Keratinocyte (primary cell): Measurements from ENCODE around the gene TRIM54. TPM values are rescaled to one million over a fixed set of nuclear protein-coding genes. Genes with fewer than 3 reads are reported as not detected.

Experiments used
- DNase-seq: peaks from one replicate; pipeline ENCODE4 v3.0.0-alpha.2; 2011; ENCODE audit warnings: low read depth, missing footprints, low spot score
- FAIRE-seq: peaks from 2 replicates; lab custom pipeline; 2011; peaks lifted over from hg19 to GRCh38; lab: Jason Lieb, UNC
- H2AFZ ChIP-seq: 2 replicates; pipeline ENCODE4 v1.6.0; 2012; ENCODE audit warnings: low read length, control low read depth, inconsistent platforms; ENCODE audit not compliant: control insufficient read depth
- H3K27ac ChIP-seq: 2 replicates; pipeline ENCODE4 v1.5.1; 2011; ENCODE audit warnings: low read length; ENCODE audit not compliant: control insufficient read depth, insufficient read depth
- H3K27me3 ChIP-seq: 3 replicates; pipeline ENCODE4 v1.6.0; 2011; ENCODE audit warnings: low read length; ENCODE audit not compliant: control insufficient read depth, insufficient read depth; ENCODE audit errors: extremely low read depth
- H3K36me3 ChIP-seq, 2 experiments: 2 replicates in 1 of 2; 3 replicates in 1 of 2; pipeline ENCODE4 v1.5.1; 2011; ENCODE audit warnings: low read length in 2 of 2, mild to moderate bottlenecking in 1 of 2; ENCODE audit not compliant: control insufficient read depth in 2 of 2, insufficient read depth in 2 of 2; ENCODE audit errors: extremely low read depth in 1 of 2
- H3K4me1 ChIP-seq: 3 replicates; pipeline ENCODE4 v1.5.1; 2011; ENCODE audit warnings: low read length; ENCODE audit not compliant: control insufficient read depth, insufficient read depth; ENCODE audit errors: extremely low read depth
- H3K4me2 ChIP-seq: 3 replicates; pipeline ENCODE4 v1.6.0; 2011; ENCODE audit warnings: low read depth, low read length; ENCODE audit not compliant: control insufficient read depth, insufficient read depth; ENCODE audit errors: extremely low read depth
- H3K4me3 ChIP-seq, 3 experiments: fragments of 200-600 bp in 1 of 3; sonication (generic) in 1 of 3; 2 replicates in 2 of 3; 3 replicates in 1 of 3; pipeline ENCODE4 v1.5.1; 2011 to 2016; ENCODE audit warnings: low read length in 3 of 3, mild to moderate bottlenecking in 3 of 3, control low read depth in 2 of 3, inconsistent platforms in 1 of 3, low read depth in 1 of 3, mixed read lengths in 1 of 3, mixed run types in 1 of 3, moderate library complexity in 1 of 3; ENCODE audit not compliant: control insufficient read depth in 2 of 3, insufficient read depth in 2 of 3; ENCODE audit errors: extremely low read depth in 1 of 3
- H3K79me2 ChIP-seq: 2 replicates; pipeline ENCODE4 v1.6.0; 2012; ENCODE audit warnings: low read length; ENCODE audit not compliant: control insufficient read depth, insufficient read depth
- H3K9ac ChIP-seq: 3 replicates; pipeline ENCODE4 v1.6.0; 2011; ENCODE audit warnings: low read length; ENCODE audit not compliant: control insufficient read depth, insufficient read depth; ENCODE audit errors: extremely low read depth
- H3K9me1 ChIP-seq: 3 replicates; pipeline ENCODE4 v1.6.0; 2011; ENCODE audit warnings: low read length; ENCODE audit not compliant: control insufficient read depth, insufficient read depth; ENCODE audit errors: extremely low read depth
- H3K9me3 ChIP-seq: 2 replicates; pipeline ENCODE4 v1.5.1; 2012; ENCODE audit warnings: low read depth, low read length; ENCODE audit not compliant: control insufficient read depth
- H4K20me1 ChIP-seq: 3 replicates; pipeline ENCODE4 v1.6.0; 2011; ENCODE audit warnings: low read length; ENCODE audit not compliant: control insufficient read depth, insufficient read depth; ENCODE audit errors: extremely low read depth
- CTCF ChIP-seq, 3 experiments: IDR thresholded peaks in 1 of 3; conservative IDR thresholded peaks in 1 of 3; optimal IDR thresholded peaks in 1 of 3; 2 replicates in 2 of 3; 3 replicates in 1 of 3; pipeline versions ENCODE3 to v1.5.1; 2011; ENCODE audit warnings: low read length in 3 of 3, mild to moderate bottlenecking in 3 of 3, moderate library complexity in 2 of 3, control low read depth in 1 of 3, inconsistent platforms in 1 of 3; ENCODE audit not compliant: insufficient read depth in 2 of 3; ENCODE audit errors: extremely low read depth in 1 of 3
- EZH2 ChIP-seq: IDR thresholded peaks from one replicate; pipeline ENCODE4 v1.6.1; 2012; ENCODE audit warnings: inconsistent platforms, mild to moderate bottlenecking, low read length, moderate library complexity
- dilution Hi-C: fragments of 300-500 bp; cut with MboI; formaldehyde crosslinking; loops from one replicate; pipeline ENCODE4 v1.7.0; 2020; ENCODE audit warnings: low sequenced_read_pairs; ENCODE audit not compliant: extremely low pct_ligation_motif_present
- polyA plus RNA-seq, 5 experiments: library from polyadenylated mRNA; depleted of rRNA in 3 of 5; stranded (reverse) in 3 of 5; stranded (forward) in 1 of 5; unstranded in 1 of 5; fragments of >200 nt; gene quantifications; 1 replicate in 1 of 5; 2 replicates in 3 of 5; 3 replicates in 1 of 5; pipeline versions ENCODE4 v1.2.1 to v1.2.3, GENCODE V29; 2011 to 2012; ENCODE audit warnings: missing spikeins in 2 of 5, low read depth in 1 of 5, low replicate concordance in 1 of 5

TRIM54 gene
- polyA plus RNA-seq, 1 donor (not counting 4 experiments of a cell fraction or from before 2014, with no cell fraction given), result not detected

- Histone ChIP-seq H3K4me2 (no peak overlapping the region), H3K27ac (no peak overlapping the region), H3K36me3 (no peaks in the 10 kb centered on the region), H3K79me2 (no peaks in the 10 kb centered on the region), H3K4me3 (no peak overlapping the region), H3K9me3 (no peaks in the 10 kb centered on the region), H2AFZ (no peak overlapping the region), H4K20me1 (no peaks in the 10 kb centered on the region), H3K9ac (no peak overlapping the region), H3K4me1 (no peaks in the 10 kb centered on the region), H3K9me1 (no peaks in the 10 kb centered on the region), H3K27me3 (peaks cover 23% of the 10 kb centered on the region)
- dilution Hi-C loops, result no loop called here
- TF ChIP-seq CTCF (optimal IDR thresholded peaks at IDR 0.05 in 1 of 3, IDR thresholded peaks at IDR 0.05 in 1 of 3, conservative IDR thresholded peaks at IDR 0.05 in 1 of 3; ENCODE audit: extremely low read depth in 1 of 3, insufficient read depth in 2 of 3, low read length in 3 of 3) (no peak), EZH2 (no peak)
- DNase-seq (no peak), FAIRE-seq (no peak)
These were observed 3.3 kb downstream of the TRIM54 start for GRCh38 chr2:27285481-27285880.

- FAIRE-seq, result no peak
- dilution Hi-C loops, result no loop called here
These were observed 6.4 kb downstream of the TRIM54 start for GRCh38 chr2:27288610-27289009.

More at GRCh38 chr2:27288610-27289009, 6.4 kb downstream of the TRIM54 start:
- Histone ChIP-seq H3K79me2 (no peaks in the 10 kb centered on the region), H3K9me3 (no peaks in the 10 kb centered on the region), H3K9ac (no peak overlapping the region), H3K27ac (no peak overlapping the region), H3K4me2 (no peak overlapping the region), H3K27me3 (peaks cover 18% of the 10 kb centered on the region), H4K20me1 (no peaks in the 10 kb centered on the region), H3K9me1 (no peaks in the 10 kb centered on the region), H3K36me3 (no peaks in the 10 kb centered on the region), H3K4me3 (no peak overlapping the region), H3K4me1 (peaks cover 6% of the 10 kb centered on the region), H2AFZ (no peak overlapping the region)
- DNase-seq, result no peak
- TF ChIP-seq CTCF (optimal IDR thresholded peaks at IDR 0.05 in 1 of 3, IDR thresholded peaks at IDR 0.05 in 1 of 3, conservative IDR thresholded peaks at IDR 0.05 in 1 of 3; ENCODE audit: extremely low read depth in 1 of 3, insufficient read depth in 2 of 3, low read length in 3 of 3), result no peak
- TF ChIP-seq EZH2, result no peak
